Measurements from ENCODE around the gene SORCS3.

DNA sequence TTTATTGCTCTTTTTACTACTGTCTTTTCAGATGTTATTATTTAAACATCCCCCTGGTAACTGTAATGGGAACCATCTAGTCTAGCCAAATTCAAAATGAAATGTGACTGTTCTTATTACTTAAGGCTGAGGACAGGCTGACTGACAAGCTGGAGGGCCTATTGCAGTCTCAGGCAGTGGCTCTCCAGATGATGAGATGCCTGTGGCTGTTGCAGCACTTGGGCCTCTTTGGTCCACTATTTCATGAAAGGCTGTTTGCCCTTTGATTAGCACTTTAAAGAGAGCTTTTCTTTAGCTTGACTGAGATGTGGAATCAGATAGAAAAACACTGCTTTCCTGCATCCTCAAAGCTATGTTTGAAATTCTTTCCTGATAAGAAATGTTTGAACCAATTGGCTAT is 540.5 kb downstream of the SORCS3 start:
- TF ChIP-seq EP300 (IDR thresholded peaks at IDR 0.05; ENCODE audit: borderline replicate concordance in 1 of 2, control insufficient read depth in 1 of 2, low read depth in 2 of 2, low read length in 2 of 2) (no peak), BHLHE40 (IDR thresholded peaks at IDR 0.05; ENCODE audit: borderline replicate concordance in 1 of 2, low read depth in 2 of 2, low read length in 1 of 2) (no peak), CHD2 (IDR thresholded peaks at IDR 0.05; ENCODE audit: borderline replicate concordance, low read depth, low read length) (no peak), RFX5 (IDR thresholded peaks at IDR 0.05; ENCODE audit: low read depth, low read length) (no peak), EZH2 (IDR thresholded peaks at IDR 0.05; ENCODE audit: borderline replicate concordance, control insufficient read depth, low read depth, low read length) (no peak), SMAD1 (IDR thresholded peaks at IDR 0.05; ENCODE audit: low read depth, partially characterized antibody) (no peak), POLR2A (IDR thresholded peaks at IDR 0.05; ENCODE audit: low read depth, low read length) (no peak)
- TF ChIP-seq, protein P1, sequence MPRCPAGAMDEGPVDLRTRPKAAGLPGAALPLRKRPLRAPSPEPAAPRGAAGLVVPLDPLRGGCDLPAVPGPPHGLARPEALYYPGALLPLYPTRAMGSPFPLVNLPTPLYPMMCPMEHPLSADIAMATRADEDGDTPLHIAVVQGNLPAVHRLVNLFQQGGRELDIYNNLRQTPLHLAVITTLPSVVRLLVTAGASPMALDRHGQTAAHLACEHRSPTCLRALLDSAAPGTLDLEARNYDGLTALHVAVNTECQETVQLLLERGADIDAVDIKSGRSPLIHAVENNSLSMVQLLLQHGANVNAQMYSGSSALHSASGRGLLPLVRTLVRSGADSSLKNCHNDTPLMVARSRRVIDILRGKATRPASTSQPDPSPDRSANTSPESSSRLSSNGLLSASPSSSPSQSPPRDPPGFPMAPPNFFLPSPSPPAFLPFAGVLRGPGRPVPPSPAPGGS (IDR thresholded peaks at IDR 0.05; ENCODE audit: borderline replicate concordance, insufficient read depth, low read depth, low read length, poor library complexity, severe bottlenecking), result no peak
- TF ChIP-seq, protein P2, sequence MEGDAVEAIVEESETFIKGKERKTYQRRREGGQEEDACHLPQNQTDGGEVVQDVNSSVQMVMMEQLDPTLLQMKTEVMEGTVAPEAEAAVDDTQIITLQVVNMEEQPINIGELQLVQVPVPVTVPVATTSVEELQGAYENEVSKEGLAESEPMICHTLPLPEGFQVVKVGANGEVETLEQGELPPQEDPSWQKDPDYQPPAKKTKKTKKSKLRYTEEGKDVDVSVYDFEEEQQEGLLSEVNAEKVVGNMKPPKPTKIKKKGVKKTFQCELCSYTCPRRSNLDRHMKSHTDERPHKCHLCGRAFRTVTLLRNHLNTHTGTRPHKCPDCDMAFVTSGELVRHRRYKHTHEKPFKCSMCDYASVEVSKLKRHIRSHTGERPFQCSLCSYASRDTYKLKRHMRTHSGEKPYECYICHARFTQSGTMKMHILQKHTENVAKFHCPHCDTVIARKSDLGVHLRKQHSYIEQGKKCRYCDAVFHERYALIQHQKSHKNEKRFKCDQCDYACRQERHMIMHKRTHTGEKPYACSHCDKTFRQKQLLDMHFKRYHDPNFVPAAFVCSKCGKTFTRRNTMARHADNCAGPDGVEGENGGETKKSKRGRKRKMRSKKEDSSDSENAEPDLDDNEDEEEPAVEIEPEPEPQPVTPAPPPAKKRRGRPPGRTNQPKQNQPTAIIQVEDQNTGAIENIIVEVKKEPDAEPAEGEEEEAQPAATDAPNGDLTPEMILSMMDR (IDR thresholded peaks at IDR 0.05 in 2 of 3, conservative IDR thresholded peaks at IDR 0.05 in 1 of 3; ENCODE audit: control insufficient read depth in 2 of 3, extremely low read depth in 1 of 3, insufficient read depth in 1 of 3, low read depth in 3 of 3, low read length in 3 of 3), result no peak

All from GM12878 (cell line).